ENCODE measurements around the gene MARCO.

The MARCO gene, protein sequence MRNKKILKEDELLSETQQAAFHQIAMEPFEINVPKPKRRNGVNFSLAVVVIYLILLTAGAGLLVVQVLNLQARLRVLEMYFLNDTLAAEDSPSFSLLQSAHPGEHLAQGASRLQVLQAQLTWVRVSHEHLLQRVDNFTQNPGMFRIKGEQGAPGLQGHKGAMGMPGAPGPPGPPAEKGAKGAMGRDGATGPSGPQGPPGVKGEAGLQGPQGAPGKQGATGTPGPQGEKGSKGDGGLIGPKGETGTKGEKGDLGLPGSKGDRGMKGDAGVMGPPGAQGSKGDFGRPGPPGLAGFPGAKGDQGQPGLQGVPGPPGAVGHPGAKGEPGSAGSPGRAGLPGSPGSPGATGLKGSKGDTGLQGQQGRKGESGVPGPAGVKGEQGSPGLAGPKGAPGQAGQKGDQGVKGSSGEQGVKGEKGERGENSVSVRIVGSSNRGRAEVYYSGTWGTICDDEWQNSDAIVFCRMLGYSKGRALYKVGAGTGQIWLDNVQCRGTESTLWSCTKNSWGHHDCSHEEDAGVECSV

DNA sequence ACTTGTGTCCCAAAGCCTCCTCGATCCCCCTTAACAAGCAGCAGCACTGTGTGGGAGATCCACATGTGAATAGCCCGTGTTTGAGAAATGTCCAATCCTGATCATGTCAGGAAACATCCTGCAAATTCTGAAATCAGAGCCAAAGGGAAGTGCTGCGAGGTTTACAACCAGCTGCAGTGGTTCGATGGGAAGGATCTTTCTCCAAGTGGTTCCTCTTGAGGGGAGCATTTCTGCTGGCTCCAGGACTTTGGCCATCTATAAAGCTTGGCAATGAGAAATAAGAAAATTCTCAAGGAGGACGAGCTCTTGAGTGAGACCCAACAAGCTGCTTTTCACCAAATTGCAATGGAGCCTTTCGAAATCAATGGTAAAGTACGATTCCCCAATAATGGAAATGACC is at the start of gene MARCO:
MARCO (plus strand) TSS at position 164 of the 400 bp plus-strand sequence; CDS start at position 271, 107 bp downstream.
- no peak for DNase-seq

DNA sequence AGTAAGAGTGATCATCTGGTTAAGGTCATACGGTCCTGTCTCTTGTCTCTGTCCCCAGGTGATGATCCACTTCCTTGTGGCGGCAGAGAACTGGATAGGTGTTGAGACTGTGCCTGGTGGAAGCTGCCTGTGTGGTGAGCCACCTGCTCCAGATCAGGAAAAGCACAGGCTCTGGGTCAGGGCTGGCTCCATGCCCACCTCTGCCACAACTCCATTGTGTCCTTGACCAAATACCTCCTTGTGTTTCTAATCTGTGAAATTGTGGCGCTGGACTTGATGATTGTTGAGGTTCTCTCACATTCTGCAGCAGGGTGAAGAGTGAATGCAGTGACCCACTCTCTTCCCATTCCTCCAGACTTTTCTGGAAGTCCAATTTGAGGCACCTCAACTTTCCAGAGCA is 48.9 kb upstream of the MARCO start:
- no peak for DNase-seq

DNA sequence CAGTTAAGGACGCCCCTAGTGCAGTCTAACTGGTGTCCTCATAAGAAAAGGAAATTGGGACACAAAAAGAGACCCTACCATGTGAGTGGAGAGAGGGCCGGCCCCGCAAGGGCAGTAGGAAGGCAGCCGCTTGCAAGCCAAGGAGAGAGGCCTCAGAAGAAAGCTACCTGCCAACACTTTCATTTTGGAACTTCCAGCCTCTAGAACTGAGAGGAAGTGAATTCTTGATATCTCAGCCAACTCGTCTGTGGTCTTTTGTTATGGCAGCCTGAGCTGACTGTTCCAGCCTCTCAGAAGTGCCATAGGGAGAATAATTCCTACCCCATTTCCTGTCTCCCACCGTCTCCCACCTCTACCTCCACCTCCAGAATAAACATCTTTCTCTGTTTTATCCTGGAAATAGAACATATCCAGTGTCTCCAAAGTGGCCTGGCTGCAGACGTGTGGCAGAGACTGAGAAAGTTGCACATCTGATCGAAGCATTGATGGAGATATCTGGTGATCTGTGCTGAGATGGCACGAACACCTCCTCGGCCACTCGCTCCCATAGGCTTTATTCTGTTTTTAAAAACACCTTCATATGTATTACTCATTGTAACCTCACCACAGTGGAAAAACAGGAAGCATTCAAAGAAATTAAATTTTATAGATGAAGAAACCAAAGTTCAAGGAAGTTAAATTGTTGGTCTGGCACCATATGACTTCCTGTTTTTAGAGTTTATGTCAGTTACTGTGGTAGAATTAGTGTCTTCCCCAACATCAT is 39.5 kb upstream of the MARCO start:
- no peak for DNase-seq

DNA sequence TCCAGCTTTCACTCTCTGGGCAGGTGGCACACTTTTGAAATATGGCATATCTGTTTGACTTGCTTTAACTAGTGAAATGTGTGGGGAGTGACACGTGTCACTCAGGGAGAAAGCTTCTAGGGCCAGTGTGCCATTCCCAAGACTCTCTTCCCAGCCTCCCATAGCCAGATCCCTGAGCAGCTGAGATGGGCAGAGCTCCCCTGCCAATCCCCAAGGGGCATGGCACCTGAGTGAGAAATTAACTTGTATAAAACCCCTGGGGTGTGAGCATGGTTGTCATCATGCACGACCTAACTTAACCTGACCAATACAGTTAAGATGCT is 39.0 kb upstream of the MARCO start:
- no peak for DNase-seq

DNA sequence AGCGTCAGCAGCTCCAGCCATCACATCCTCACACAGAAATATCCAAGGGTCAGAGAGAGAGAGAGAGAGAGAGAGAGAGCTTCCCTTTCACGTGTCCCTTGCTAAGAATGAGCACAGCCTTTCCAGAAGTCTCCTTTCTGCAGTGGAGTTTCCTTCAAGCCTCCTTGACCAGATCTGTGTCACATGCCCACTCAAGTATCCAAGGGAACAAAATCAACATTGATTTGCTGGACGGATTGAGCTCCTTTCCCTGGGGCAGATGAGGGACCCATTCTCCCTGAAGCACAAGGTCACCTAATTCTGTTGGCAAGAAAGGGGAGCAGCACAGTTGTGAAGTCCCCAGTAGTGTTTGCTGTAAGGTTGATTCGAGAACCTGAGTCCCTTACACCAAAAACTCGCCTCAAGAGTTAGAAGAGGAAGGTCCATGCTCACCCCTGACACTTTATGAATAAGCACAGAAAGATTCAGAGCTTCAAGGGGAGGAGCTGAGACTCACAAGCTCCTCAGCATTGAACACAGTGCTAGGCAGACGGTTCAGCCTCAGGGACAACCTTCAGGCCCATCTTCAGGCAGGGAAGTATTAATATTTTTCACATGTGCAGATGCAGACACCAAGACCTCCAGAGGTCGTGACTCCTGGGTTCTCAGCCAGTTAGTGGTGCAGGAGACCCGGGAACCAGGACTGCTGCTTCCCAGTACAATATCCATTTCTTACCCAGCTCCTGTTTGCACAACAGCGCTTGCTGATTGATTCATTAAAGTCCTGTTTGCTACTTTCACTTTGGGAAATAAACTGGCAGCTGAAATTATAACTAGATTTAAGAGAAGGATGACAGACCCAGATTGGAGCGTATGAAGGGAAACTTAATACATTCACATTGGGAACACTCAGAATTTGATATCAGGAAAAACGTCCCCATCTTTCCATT is 38.2 kb upstream of the MARCO start:
- DNase-seq, result no peak

DNA sequence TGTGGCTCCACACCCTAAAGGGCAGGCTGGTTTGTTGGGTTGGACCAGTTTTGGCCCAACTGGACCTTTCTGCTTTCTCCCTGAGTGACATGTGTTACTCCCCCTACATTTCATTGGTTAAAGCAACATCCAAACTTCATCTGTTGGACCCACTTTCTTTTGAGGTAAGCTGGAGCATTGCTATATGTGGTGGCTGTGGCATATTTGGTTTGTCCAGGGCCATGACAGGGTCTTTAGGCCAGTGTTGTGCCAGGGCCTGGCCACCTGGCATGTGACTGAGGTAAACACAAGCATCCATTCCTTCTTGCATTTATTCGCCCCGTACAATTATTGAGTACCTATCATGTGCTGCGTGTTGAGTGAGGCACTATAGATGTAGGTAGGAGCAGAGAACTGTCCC is 36.8 kb upstream of the MARCO start:
- no peak for DNase-seq

DNA sequence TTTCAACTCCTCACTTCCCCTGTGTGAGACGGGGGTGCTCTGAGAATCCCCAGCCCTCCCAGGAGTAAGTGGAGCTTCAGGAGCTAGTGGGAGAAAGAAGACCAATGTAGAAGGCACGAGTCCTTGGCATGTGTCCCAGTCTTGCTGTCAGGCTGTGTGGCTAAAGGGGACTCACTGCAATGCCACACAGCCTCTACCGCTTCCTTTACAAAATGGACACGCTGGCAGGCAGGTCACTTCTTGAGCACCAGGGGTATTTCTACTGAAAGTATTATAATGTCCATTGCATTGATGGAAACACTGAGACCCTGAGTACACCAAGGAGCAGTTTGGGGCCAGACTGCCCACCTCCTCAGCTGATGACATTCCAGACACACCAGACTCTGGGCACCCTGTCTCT is 35.8 kb upstream of the MARCO start:
- no peak for DNase-seq

DNA sequence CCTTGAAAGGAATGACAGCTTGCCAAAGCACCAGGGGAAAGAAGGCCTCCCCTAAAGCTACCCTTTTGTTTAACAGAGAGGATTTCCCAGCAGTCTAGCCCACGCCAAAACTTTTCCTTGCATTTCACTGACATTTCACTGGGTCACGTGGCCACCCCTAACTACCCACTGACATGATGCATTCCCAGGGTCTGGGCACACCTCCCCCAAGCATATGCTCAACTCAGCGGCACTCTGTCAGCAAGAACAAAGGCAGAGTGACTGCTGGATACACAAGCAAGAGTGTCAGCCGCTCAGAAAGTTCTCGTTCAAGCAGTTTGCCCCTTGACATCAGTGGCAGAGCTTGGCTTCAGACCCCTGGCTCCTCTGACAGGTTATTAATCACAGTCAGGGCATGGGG is 34.2 kb upstream of the MARCO start:
- DNase-seq, result no peak

DNA sequence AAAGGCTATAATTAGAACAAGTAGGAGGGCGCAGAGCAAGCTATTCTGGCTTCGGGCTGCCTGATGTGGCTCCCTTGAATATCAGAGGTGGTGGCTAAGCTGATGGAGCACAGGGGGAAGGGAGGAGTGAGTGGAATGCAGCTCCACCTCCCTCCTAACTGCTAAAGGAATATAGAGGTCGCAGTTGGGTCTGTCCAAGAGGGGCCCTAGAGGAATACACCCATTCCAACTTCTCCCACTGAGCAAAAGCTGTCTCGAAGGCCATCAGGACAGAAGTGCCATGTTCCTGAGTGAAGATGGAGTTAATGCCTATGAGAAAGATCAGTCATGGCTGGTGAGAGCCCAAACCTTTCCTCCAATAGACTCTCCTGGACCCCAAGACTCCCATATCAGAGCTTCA is 32.8 kb upstream of the MARCO start:
- no peak for DNase-seq

DNA sequence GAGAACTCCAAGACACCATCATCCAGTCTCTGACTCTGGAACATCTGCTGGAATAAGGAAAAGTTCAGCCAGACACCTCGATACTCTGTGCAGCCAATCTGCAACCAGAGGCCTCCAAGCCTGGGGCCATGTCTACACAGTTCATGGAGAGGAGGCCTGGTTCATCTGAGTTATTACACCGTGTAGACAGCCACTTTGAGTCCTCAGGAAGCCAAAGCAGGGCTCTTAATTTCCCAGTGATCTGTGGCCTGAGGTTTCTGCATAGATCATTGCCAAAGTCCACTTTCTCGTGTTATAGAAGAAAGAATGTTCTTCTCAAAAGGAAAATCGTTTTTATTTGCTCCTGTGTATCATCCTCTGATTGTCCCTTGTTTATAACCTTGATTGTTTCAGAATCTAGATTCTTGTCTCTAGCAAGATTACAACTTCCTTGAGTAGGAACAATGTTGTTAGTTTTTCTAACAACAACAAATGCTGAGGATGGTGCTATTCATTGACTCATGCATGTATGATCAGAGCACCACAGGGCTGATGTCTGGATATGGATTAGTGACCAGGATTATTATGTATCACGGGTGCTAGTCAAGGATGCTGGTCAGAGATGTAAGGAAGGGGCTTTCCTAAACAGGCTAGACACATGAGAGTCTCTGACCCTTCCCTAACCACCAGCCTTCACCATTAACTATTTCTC is 30.7 kb upstream of the MARCO start:
- DNase-seq, result no peak

DNA sequence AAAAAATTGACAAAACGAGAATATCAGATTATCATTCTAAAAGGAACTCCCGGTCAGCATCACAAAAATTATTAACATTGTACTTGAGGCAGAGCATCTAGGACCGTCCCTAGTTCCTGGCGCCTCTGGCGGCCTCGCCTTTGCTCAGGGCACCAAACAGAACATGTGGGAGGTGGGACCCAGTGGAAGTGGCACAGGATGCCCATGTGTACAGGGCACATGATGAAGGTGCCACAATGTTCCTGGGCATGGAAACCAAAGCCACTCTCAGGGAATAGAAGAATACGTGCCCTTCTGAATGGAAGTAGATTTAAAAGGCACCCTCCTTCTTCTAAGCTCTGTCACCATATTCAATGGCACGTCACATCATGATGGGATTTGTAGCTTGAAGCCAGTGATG is 30.1 kb upstream of the MARCO start:
- DNase-seq, result no peak

DNA sequence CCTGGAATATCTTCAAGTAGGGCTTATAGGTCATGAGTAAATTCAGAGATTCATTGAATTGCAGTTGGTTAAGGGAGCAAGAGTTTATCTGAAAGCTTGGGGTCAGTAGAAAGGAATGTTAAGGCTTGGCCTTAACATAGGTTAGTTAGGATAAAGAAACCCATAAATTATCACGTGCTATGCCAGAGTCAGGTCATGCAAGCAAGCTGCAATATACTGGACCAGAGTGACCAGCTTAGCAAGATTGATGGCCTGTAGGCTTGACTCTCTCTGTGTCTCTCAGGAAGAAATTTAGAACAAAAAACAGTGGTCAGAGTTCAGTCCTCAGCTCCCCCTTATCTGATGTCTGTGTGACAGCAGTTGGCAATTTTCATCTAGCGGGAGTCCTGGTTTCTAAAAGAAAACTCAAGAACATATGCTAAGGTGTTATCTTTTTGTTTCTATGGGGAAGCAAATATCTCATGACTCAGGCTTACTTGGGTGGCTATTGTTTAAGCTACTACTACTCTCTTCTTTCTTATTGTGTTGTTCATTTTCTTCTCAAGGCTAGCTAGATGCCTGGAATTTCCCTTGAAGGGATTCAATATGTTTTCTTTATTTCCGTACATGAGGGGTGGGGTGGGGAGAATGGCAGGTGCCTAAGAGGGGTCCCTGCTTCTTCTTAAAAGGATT is 28.7 kb upstream of the MARCO start:
- DNase-seq, result no peak

DNA sequence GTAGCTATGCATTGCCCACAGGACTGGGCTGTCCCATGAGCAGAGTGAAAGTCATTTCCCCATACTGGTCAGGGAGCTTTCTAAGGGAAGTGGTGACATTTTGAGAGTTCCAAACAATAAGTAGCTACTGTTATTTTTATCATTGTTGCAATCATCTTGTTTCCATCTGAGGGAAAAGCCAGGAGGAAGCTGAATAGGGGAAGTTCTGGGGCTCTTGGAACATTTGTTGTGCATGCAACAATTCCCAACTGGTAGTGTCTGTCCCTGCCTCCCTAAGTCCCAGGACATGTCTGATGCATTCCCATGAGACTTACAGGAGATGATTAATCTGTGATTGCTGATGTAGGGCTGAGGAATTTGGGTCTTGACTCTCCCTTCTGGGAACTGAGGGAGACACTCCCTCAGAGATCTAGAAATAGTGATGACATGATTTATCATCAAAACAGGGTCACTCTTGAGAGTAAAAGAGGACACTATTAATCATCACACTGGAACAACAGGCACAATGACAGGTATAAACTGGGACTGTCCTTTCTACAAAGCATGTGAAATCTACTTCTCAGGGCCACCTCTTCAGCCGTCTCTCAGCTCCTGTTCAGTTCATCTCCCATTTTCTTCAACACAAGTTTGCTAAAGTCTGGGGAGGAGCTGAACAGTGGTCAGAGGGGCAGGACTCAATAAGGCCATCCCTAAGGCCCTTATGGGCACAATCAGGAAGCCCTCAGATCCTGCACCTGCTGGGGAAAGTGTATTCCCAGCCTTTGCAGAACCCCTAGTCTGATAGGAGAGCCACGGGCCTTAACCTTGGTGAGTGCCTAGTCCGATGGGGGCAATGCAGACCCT is 28.0 kb upstream of the MARCO start:
- no peak for DNase-seq

DNA sequence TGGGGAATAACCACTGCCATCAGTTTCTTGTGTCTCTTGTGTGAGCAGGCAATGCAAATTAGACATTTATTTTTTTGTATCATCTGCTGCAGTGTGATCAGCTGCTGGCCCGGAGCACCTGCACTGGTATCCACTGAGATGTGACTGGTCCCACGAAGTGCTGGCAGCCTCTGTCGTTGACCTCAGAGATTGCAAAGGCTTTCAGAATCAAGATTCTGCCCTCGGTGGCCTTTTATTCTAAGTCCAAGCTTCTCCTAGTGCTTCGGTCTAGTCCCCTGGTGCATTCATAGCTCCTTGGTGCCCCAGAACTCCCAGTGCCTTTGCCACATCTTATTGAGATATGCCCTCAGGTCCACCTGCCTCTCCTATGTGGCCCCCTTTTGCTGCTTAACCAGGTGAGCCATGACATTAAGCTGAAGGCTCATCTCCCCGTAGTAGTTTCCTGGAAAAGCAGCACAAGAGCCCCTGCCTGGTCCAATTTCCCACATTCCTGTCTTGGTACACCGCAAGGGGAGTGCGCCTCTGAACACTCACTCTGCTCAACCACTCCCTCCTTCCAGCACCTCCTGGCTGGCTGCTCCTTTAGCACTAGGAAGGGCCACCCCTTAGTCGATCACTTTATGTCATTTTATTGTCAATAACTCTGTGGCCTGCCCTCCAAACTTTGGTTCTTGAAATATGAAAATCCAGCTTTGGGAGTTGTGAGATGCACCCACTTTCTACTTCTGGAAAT is 27.1 kb upstream of the MARCO start:
- no peak for DNase-seq

DNA sequence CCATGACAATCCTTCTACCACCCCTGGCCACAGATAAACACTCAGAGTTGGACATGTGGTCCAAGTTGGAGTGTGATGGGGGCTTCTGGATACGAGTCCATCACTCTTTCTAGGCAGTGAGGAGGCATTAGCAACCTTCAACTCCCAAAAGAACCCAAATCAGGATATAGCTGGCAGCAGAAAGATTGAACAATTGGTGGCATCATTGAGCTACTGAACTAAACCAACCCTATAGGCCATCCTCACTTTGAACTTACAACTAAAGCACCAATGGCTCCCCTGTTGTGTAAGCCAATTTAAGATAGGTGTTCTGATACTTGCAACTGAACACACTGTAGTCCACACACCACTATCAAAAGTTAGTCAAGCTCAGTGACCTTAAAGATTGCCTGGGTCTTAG is 24.0 kb upstream of the MARCO start:
- DNase-seq, result no peak

DNA sequence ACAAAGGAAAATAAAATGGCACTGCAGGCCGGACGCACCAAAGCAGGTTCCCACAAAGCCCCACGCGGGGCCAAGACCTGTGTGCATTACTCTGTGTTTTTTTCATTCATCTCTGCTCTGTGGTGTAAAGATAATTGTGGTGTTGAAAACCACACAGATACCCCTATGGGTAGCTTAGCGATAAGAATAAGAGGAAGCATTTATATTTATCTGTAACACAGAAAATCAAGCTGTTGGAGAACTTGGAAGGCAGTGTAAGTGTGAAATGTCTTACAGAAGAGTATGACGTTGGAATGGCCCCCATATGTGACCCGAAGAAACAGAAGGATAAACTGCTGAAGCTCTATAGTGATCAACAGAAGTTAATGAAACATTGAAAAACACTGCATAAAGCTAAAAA is 20.3 kb upstream of the MARCO start:
- DNase-seq, result no peak

DNA sequence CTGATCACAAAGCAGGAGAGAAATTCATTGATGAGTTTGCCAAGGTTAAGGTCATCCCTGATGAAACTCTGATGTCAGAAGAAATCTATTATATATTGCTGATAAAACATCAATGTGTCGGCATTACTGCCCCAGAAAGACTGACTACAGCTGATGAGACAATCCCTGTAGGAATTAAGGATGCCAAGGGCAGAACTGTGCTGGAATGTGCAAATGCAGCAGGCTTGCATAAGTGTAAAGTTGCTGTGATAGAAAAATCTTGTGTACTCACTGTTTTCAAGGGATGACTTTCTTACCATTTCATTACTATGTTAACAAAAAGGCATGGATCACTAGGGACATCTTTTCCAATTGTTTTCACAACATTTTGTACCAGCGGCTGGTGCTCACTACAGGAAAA is 19.7 kb upstream of the MARCO start:
- no peak for DNase-seq

DNA sequence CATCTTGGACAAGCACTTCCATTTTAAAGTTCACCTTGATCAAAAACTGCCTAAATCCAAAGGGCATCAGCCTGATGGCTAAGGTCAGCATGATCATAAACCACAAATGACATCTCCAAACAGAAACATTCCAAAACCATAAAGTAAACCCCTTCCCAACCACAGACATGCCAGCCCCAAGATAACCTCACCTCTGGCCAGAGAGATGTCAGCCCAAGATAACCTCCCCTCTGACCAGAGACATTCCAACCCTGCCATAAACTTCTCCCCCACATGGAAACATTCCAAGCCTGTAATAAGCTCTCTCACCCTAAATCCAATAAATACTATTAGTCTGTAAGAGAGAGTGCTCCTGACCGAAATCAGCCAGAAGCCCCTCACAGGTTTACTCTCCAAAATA is 18.6 kb upstream of the MARCO start:
- no peak for DNase-seq

DNA sequence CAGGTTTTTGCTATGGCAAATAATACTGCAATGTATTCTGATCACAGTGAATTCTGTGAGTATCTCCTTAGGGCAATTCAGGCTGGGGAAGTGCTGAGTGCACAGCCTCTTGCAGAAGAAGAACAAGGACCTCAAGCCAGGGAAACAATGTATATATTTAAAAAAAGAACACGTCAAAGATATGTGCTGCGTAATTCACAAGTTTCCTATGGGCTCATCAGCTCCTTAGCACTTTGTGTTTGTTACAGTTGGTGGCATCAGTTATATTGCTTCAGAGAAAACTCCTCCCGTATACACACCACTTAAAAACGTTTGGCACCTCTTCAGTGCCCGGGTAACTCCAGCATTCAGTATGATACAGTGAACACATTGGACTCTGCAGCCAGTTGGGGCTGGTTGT is 16.5 kb upstream of the MARCO start:
- DNase-seq, result no peak

DNA sequence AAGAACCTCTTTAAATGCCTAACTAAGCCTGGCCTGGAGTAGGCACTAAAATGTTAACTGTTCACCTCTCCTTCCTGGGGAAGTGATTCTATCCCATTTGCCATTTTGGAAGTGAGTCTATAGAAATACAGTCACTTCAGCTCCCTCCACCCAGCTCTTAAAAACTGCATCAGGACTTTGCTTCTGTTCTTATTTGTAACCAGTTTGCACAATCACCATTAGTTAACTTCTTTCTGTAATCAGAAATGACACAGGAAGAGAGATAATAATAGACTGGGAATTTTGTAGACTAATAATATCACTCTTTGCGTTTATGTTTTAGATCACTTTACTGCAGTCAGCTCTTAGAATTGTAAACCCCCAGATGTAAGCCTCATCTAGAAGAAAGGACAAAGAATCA is 16.0 kb upstream of the MARCO start:
- no peak for DNase-seq

Measured in NCI-H1417 treated with DMSO at 0.1 percent for 48 hours (cell line).